HepG2 (cell line): Measurements from ENCODE around the gene HSP90AB1. TPM values are rescaled to one million over a fixed set of nuclear protein-coding genes. Genes with fewer than 3 reads are reported as not detected.

Source experiments
- AKAP8 ChIP-seq: sonication (generic); formaldehyde crosslinking; IDR thresholded peaks from 2 replicates; pipeline ENCODE4 v1.5.1; 2020; ENCODE audit warnings: mild to moderate bottlenecking, missing genetic modification reagents
- CBX2 ChIP-seq, 2 experiments: fragments of 200-600 bp in 1 of 2; sonication (generic); formaldehyde crosslinking in 1 of 2; IDR thresholded peaks; 2 replicates each; pipeline versions ENCODE4 v1.7.0 to v1.8.1; 2018 to 2022; ENCODE audit warnings: low read depth in 2 of 2, low read length in 1 of 2, mild to moderate bottlenecking in 1 of 2, missing genetic modification reagents in 1 of 2
- ETV5 ChIP-seq: IDR thresholded peaks from 2 replicates; pipeline ENCODE4 v1.6.1; 2018; ENCODE audit warnings: missing biosample characterization, missing genetic modification reagents, inconsistent platforms, borderline replicate concordance
- GATAD2A ChIP-seq: IDR thresholded peaks from 2 replicates; pipeline ENCODE4 v1.6.1; 2016
- HIVEP1 ChIP-seq: sonication (generic); formaldehyde crosslinking; IDR thresholded peaks from 2 replicates; pipeline ENCODE4 v1.4.0; 2020; ENCODE audit warnings: mild to moderate bottlenecking, missing genetic modification reagents
- ISL2 ChIP-seq: sonication (generic); formaldehyde crosslinking; IDR thresholded peaks from 2 replicates; pipeline ENCODE4 v1.5.0; 2020; ENCODE audit warnings: missing genetic modification reagents
- MEIS1 ChIP-seq: sonication (generic); formaldehyde crosslinking; IDR thresholded peaks from 2 replicates; pipeline ENCODE4 v1.9.0; 2021; ENCODE audit warnings: mild to moderate bottlenecking, missing genetic modification reagents, moderate library complexity, borderline replicate concordance
- MXI1 ChIP-seq: IDR thresholded peaks from 3 replicates; pipeline ENCODE4 v1.6.1; 2012; ENCODE audit warnings: low read depth, low read length, inconsistent platforms, borderline replicate concordance
- NAIF1 ChIP-seq: sonication (generic); formaldehyde crosslinking; IDR thresholded peaks from 2 replicates; pipeline ENCODE4 v1.5.0; 2020; ENCODE audit warnings: mild to moderate bottlenecking, missing genetic modification reagents, borderline replicate concordance
- NFKBIZ ChIP-seq: IDR thresholded peaks from 2 replicates; pipeline ENCODE4 v1.6.1; 2018; ENCODE audit warnings: missing genetic modification reagents, missing compliant biosample characterization
- REL ChIP-seq: sonication (generic); formaldehyde crosslinking; conservative IDR thresholded peaks from 2 replicates; pipeline ENCODE4 v1.8.0; 2022; ENCODE audit warnings: mild to moderate bottlenecking, missing genetic modification reagents, moderate library complexity
- SKI ChIP-seq: fragments of 450-650 bp; IDR thresholded peaks from one replicate; pipeline ENCODE4 v1.6.1; 2018; ENCODE audit warnings: mild to moderate bottlenecking; ENCODE audit not compliant: partially characterized antibody
- SNAI1 ChIP-seq: sonication (generic); formaldehyde crosslinking; IDR thresholded peaks from 2 replicates; pipeline ENCODE4 v1.5.0; 2020; ENCODE audit warnings: mild to moderate bottlenecking, missing genetic modification reagents, borderline replicate concordance
- TBX2 ChIP-seq: sonication (generic); formaldehyde crosslinking; IDR thresholded peaks from 2 replicates; pipeline ENCODE4 v1.5.0; 2020; ENCODE audit warnings: missing genetic modification reagents, mild to moderate bottlenecking, borderline replicate concordance
- WIZ ChIP-seq: sonication (generic); formaldehyde crosslinking; IDR thresholded peaks from 2 replicates; pipeline ENCODE4 v1.5.1; 2020; ENCODE audit warnings: mild to moderate bottlenecking, missing genetic modification reagents
- ZKSCAN5 ChIP-seq: sonication (generic); formaldehyde crosslinking; IDR thresholded peaks from 2 replicates; pipeline ENCODE4 v1.5.1; 2020; ENCODE audit warnings: mild to moderate bottlenecking, missing genetic modification reagents
- ZNF17 ChIP-seq: sonication (generic); formaldehyde crosslinking; IDR thresholded peaks from 2 replicates; pipeline ENCODE4 v1.5.0; 2020; ENCODE audit warnings: mild to moderate bottlenecking, missing genetic modification reagents
- ZNF607 ChIP-seq: sonication (generic); formaldehyde crosslinking; IDR thresholded peaks from 2 replicates; pipeline ENCODE4 v1.5.1; 2020; ENCODE audit warnings: missing genetic modification reagents, mild to moderate bottlenecking, borderline replicate concordance
- ZNF776 ChIP-seq: sonication (generic); formaldehyde crosslinking; IDR thresholded peaks from 2 replicates; pipeline ENCODE4 v1.4.0; 2020; ENCODE audit warnings: mild to moderate bottlenecking, missing genetic modification reagents
- ZNF777 ChIP-seq: sonication (generic); formaldehyde crosslinking; IDR thresholded peaks from 2 replicates; pipeline ENCODE4 v1.4.0; 2020; ENCODE audit warnings: missing genetic modification reagents
- polyA plus RNA-seq, 8 experiments: library from polyadenylated mRNA; depleted of rRNA in 3 of 8; stranded (reverse) in 7 of 8; unstranded in 1 of 8; fragments of >200 nt; fragmentation: Illumina TruSeq in 4 of 8; extraction: Trizol in 4 of 8; gene quantifications; 2 replicates each; pipeline versions ENCODE4 v1.2.1 to v1.2.3, GENCODE V29; 2011 to 2016; ENCODE audit warnings: low read depth in 4 of 8, missing spikeins in 1 of 8, mixed read lengths in 1 of 8; ENCODE audit not compliant: insufficient read depth in 1 of 8
- total RNA-seq, 5 experiments: library from RNA; depleted of rRNA; stranded (reverse); fragments of >200 nt; fragmentation: Illumina TruSeq; extraction: Trizol; gene quantifications; 2 replicates each; pipeline ENCODE4 v1.2.3, GENCODE V29; 2016; ENCODE audit warnings: low read depth in 1 of 5
- TF ChIP-seq, protein P1 (sequence below): IDR thresholded peaks from 2 replicates; pipeline ENCODE4 v1.6.1; 2016; ENCODE audit warnings: mild to moderate bottlenecking, missing biosample characterization, missing genetic modification reagents
- TF ChIP-seq, protein P2 (sequence below): IDR thresholded peaks from 2 replicates; pipeline ENCODE4 v1.6.1; 2016; ENCODE audit warnings: missing compliant biosample characterization, missing genetic modification reagents, borderline replicate concordance
- TF ChIP-seq, protein P3 (sequence below): sonication (generic); formaldehyde crosslinking; IDR thresholded peaks from 2 replicates; pipeline ENCODE4 v1.8.1; 2023; ENCODE audit warnings: mild to moderate bottlenecking, inconsistent platforms, moderate library complexity, missing genetic modification reagents, borderline replicate concordance
- TF ChIP-seq, protein P4 (sequence below): sonication (generic); formaldehyde crosslinking; IDR thresholded peaks from 2 replicates; pipeline ENCODE4 v1.5.0; 2020; ENCODE audit warnings: mild to moderate bottlenecking, low read depth, missing genetic modification reagents, borderline replicate concordance
- TF ChIP-seq, protein P5 (sequence below): sonication (generic); formaldehyde crosslinking; IDR thresholded peaks from 2 replicates; pipeline ENCODE4 v1.8.1; 2023; ENCODE audit warnings: mild to moderate bottlenecking, missing genetic modification reagents

HSP90AB1 gene
- total and polyA plus RNA-seq, 2 of the 13 experiments (the other 11 are each of a cell fraction or from before 2014, with no cell fraction given), result 1,325 to 1,472 TPM

DNA sequence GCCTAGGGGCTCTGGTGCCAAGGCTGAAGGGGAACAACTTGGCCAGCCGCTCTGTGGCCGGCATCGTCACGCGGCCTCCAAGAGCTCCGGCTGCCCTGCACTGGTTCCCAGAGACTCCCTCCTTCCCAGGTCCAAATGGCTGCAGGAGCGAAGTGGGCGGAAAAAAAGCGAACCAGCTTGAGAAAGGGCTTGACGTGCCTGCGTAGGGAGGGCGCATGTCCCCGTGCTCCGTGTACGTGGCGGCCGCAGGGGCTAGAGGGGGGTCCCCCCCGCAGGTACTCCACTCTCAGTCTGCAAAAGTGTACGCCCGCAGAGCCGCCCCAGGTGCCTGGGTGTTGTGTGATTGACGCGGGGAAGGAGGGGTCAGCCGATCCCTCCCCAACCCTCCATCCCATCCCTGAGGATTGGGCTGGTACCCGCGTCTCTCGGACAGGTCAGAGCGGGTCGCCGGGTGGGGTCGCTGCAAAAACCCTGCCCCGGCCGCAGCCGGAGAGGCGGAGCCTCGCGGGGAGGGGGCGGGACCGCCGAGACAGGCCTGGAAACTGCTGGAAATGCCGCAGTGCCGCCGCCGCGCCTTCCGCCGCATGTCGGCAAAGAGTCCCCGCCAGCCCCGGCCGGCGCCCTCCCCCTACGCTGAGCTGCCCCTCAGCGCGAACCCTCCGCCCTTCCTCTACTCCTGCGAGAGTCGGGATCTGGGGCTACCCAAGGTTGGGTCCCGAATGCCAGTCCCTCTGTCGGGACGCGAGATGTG lies 814 bp upstream of the HSP90AB1 start (continued):
- no peak for TF ChIP-seq ZNF607 (CRISPR knock-in tag)
- TF ChIP-seq REL (CRISPR knock-in tag), result no peak; the same call in none of the 2 replicates
- 0 out of 2 replicates have a peak, but pooled peaks have one; percentile 39 for TF ChIP-seq WIZ (CRISPR knock-in tag)
- TF ChIP-seq, protein P1, sequence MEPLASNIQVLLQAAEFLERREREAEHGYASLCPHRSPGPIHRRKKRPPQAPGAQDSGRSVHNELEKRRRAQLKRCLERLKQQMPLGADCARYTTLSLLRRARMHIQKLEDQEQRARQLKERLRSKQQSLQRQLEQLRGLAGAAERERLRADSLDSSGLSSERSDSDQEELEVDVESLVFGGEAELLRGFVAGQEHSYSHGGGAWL (CRISPR knock-in tag), result peak; percentile 78
- peak; percentile 90 for TF ChIP-seq SKI
- TF ChIP-seq ZNF776, result peak; percentile 45
- no peak for TF ChIP-seq NFKBIZ (CRISPR knock-in tag)
- TF ChIP-seq, protein P2, sequence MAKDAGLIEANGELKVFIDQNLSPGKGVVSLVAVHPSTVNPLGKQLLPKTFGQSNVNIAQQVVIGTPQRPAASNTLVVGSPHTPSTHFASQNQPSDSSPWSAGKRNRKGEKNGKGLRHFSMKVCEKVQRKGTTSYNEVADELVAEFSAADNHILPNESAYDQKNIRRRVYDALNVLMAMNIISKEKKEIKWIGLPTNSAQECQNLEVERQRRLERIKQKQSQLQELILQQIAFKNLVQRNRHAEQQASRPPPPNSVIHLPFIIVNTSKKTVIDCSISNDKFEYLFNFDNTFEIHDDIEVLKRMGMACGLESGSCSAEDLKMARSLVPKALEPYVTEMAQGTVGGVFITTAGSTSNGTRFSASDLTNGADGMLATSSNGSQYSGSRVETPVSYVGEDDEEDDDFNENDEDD (CRISPR knock-in tag), result peak; percentile 41; the same call in 1 of the 2 replicates
- peak; percentile 64; the same call in 1 of the 2 replicates for TF ChIP-seq GATAD2A
- TF ChIP-seq HIVEP1 (CRISPR knock-in tag), result peak; percentile 87; the same call in 1 of the 2 replicates
- peak; percentile 34; the same call in 1 of the 2 replicates for TF ChIP-seq ZKSCAN5 (CRISPR knock-in tag)
- peak; percentile 52; the same call in 1 of the 2 replicates for TF ChIP-seq ETV5 (CRISPR knock-in tag)
- TF ChIP-seq ZNF777 (CRISPR knock-in tag), result peak; percentile 74; the same call in 1 of the 2 replicates
- TF ChIP-seq, protein P3, sequence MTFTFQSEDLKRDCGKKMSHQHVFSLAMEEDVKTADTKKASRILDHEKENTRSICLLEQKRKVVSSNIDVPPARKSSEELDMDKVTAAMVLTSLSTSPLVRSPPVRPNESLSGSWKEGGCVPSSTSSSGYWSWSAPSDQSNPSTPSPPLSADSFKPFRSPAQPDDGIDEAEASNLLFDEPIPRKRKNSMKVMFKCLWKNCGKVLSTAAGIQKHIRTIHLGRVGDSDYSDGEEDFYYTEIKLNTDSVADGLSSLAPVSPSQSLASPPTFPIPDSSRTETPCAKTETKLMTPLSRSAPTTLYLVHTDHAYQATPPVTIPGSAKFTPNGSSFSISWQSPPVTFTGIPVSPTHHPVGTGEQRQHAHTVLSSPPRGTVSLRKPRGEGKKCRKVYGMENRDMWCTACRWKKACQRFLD (CRISPR knock-in tag), result 0 out of 2 replicates have a peak, but pooled peaks have one; percentile 13
- TF ChIP-seq MXI1, result peak; percentile 66; the same call in 2 of the 3 replicates
- TF ChIP-seq MEIS1 (CRISPR knock-in tag), result no peak
- peak; percentile 70 for TF ChIP-seq TBX2 (CRISPR knock-in tag)
- TF ChIP-seq ISL2 (CRISPR knock-in tag), result peak; percentile 82
- TF ChIP-seq CBX2 (IDR thresholded peaks at IDR 0.05; ENCODE audit: low read depth, low read length), result no peak
- TF ChIP-seq CBX2 (CRISPR knock-in tag; IDR thresholded peaks at IDR 0.05; ENCODE audit: low read depth), result no peak; the same call in 1 of the 2 replicates
- TF ChIP-seq, protein P4, sequence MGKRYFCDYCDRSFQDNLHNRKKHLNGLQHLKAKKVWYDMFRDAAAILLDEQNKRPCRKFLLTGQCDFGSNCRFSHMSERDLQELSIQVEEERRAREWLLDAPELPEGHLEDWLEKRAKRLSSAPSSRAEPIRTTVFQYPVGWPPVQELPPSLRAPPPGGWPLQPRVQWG, result no peak
- peak; percentile 96 for TF ChIP-seq NAIF1
- TF ChIP-seq, protein P5, sequence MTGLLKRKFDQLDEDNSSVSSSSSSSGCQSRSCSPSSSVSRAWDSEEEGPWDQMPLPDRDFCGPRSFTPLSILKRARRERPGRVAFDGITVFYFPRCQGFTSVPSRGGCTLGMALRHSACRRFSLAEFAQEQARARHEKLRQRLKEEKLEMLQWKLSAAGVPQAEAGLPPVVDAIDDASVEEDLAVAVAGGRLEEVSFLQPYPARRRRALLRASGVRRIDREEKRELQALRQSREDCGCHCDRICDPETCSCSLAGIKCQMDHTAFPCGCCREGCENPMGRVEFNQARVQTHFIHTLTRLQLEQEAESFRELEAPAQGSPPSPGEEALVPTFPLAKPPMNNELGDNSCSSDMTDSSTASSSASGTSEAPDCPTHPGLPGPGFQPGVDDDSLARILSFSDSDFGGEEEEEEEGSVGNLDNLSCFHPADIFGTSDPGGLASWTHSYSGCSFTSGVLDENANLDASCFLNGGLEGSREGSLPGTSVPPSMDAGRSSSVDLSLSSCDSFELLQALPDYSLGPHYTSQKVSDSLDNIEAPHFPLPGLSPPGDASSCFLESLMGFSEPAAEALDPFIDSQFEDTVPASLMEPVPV (CRISPR knock-in tag), result peak; percentile 80; the same call in 1 of the 2 replicates
- no peak for TF ChIP-seq ZNF17 (CRISPR knock-in tag)
- peak; percentile 86 for TF ChIP-seq SNAI1 (CRISPR knock-in tag)
- TF ChIP-seq AKAP8 (CRISPR knock-in tag), result peak; percentile 88
